GM06990 (cell line): ENCODE measurements around the gene COMT.

ENCODE experiments used
- DNase-seq: peaks from one replicate; pipeline ENCODE4 v3.0.0-alpha.2; 2011; ENCODE audit not compliant: insufficient read length; ENCODE audit errors: extremely low read depth
- H3K27me3 ChIP-seq: replicated peaks from 2 replicates; pipeline ENCODE4 v1.6.0; 2011; ENCODE audit warnings: low read length; ENCODE audit not compliant: control insufficient read depth, insufficient read depth
- H3K36me3 ChIP-seq: 2 replicates; pipeline ENCODE4 v1.5.1; 2011; ENCODE audit warnings: low read length; ENCODE audit not compliant: control insufficient read depth, insufficient read depth
- H3K4me3 ChIP-seq: replicated peaks from 2 replicates; pipeline ENCODE4 v1.5.1; 2011; ENCODE audit warnings: low read depth, mild to moderate bottlenecking, control low read depth, low read length
- CTCF ChIP-seq: IDR thresholded peaks from 2 replicates; pipeline ENCODE4 v1.5.1; 2011; ENCODE audit warnings: low read length, control low read depth, mild to moderate bottlenecking, inconsistent platforms; ENCODE audit not compliant: insufficient read depth, poor library complexity, severe bottlenecking

Gene COMT

GRCh38 chr22:20012741-20013331 is 71.3 kb downstream of the COMT start:
- no peak for TF ChIP-seq CTCF
- H3K4me3 ChIP-seq, result no peak overlapping the region
- no peaks in the 10 kb centered on the region for H3K36me3 ChIP-seq
- no peaks in the 10 kb centered on the region for H3K27me3 ChIP-seq
- no peak for DNase-seq

- Histone ChIP-seq H3K36me3 (no peaks in the 10 kb centered on the region), H3K27me3 (no peaks in the 10 kb centered on the region), H3K4me3 (no peak overlapping the region)
- no peak for DNase-seq
- TF ChIP-seq CTCF, result peak; percentile 69
These were observed 71.9 kb downstream of the COMT start for GRCh38 chr22:20013382-20013871.

GRCh38 chr22:20014526-20015186 is 73.1 kb downstream of the COMT start:
- DNase-seq, result no peak
- no peaks in the 10 kb centered on the region for H3K36me3 ChIP-seq
- no peak for TF ChIP-seq CTCF
- no peak overlapping the region for H3K4me3 ChIP-seq
- no peaks in the 10 kb centered on the region for H3K27me3 ChIP-seq

- no peaks in the 10 kb centered on the region for H3K36me3 ChIP-seq
- no peak for TF ChIP-seq CTCF
- no peak for DNase-seq
- H3K4me3 ChIP-seq, result no peak overlapping the region
- H3K27me3 ChIP-seq, result no peaks in the 10 kb centered on the region
These were observed 73.6 kb downstream of the COMT start for GRCh38 chr22:20015187-20015625.

- DNase-seq, result no peak
- peak overlapping the region; percentile 70 for H3K4me3 ChIP-seq
- TF ChIP-seq CTCF, result no peak
- H3K36me3 ChIP-seq, result no peaks in the 10 kb centered on the region
- no peaks in the 10 kb centered on the region for H3K27me3 ChIP-seq
These were observed 74.6 kb downstream of the COMT start for GRCh38 chr22:20015971-20016733.
